HG03558 (cell line): ENCODE measurements around the gene TSC22D4.

ENCODE experiments used
- ATAC-seq: cut with Tn5 transposase; IDR thresholded peaks from one replicate; pipeline ENCODE4 v1.9.1; 2021; ENCODE audit warnings: moderate number of reproducible peaks; ENCODE audit not compliant: unreplicated experiment; ENCODE audit errors: extremely low read depth

TSC22D4 gene

GRCh38 chr7:100430493-100431285 lies 48.3 kb downstream of the TSC22D4 start:
- no peak for ATAC-seq

DNA sequence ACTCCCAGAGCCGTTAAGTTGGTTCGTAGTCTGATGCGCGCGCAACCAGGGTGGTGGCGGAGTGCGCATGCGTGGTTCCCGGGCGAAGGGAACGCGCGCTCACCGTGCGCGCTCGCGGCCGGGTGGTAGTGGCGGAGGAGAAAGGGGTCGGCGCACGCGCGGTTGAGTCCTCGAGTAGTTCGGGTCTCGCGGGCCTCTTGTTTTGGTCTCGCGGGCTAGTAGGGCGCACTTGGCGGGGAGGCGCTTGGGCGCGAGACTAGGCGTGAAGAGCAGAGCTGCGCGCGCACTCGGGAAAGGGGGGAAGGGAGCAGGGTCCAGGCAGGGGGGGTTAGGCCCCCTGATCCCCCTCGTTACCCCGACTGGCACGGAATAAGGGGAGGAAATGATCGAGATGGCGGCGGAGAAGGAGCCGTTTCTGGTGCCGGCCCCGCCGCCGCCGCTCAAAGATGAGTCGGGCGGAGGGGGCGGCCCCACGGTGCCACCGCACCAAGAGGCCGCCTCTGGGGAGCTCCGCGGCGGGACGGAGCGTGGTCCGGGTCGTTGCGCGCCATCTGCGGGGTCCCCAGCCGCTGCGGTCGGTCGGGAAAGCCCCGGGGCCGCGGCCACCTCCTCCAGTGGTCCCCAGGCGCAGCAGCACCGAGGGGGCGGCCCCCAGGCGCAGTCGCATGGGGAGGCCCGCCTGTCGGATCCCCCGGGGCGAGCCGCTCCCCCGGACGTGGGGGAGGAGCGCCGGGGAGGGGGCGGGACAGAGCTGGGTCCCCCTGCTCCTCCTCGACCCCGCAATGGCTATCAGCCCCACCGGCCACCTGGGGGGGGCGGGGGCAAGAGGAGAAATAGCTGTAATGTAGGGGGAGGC lies 49.1 kb downstream of the TSC22D4 start, which contains the start of gene MEPCE:
TSS of gene MEPCE (plus strand) at position 195 of the 856 bp plus-strand sequence. CDS start at position 383, 188 bp downstream.
- ATAC-seq: no peak

DNA sequence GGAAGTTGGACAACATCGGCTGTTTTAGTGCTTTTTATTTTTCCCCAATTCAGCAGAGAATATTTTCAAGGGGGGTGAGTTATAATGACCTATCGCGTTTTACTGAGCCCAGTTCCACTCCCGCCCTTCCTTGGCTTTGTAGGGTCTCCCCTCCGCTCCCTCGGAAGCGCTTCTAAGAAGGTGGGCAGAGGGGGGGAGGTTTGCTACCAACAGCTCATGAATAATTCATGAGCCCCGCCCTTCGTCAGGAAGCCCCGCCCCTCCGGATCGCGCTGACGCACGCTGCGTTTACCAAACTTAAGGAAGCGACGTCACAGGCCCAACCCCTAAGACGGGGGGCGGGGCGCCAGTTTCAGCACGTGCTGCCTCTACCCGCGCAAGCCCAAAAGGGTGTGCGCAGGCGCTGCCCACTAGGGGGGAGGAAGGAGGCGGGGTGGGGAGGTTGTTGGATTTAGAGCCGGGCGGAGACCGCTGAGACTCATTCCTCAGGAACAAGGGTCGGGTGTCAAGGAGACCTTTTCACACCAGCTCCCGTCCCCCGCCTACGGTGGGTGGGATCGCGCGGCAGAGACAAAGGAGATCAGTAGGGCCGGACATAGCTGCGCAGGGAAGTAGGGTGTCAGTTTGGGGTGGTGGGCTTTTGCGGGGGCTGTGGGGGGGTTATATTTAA lies 49.9 kb downstream of the TSC22D4 start:
- ATAC-seq: no peak

GRCh38 chr7:100428199-100428966 lies 50.6 kb downstream of the TSC22D4 start, which contains the start of gene ZCWPW1:
Gene ZCWPW1, minus strand, starts transcription at chr7:100428703. Its CDS starts 8,054 bp downstream, at chr7:100420649.
- ATAC-seq: peak; percentile 23

- ATAC-seq: no peak
These were observed 51.2 kb downstream of the TSC22D4 start for GRCh38 chr7:100427762-100428198.

DNA sequence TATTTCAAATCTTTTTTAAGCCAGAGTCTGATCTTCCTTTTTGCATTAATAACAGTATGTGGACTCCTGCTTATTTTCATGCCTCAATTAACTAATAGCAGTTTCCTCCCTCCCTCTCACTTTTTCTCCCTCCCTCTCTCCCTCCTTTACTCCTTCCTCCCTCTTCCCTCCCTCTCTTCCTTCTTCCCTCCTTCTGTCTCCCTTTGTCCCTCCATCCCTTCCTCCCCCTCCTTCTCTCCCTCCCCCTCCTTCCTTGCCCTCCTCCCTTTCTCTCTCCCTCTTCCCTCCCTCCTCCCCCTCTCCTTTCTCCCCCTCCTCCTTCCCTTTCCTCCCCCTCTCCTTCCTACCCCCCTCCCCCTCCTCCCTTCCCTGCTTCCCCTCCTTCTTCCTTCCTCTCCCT lies 52.5 kb downstream of the TSC22D4 start:
- ATAC-seq: no peak

DNA sequence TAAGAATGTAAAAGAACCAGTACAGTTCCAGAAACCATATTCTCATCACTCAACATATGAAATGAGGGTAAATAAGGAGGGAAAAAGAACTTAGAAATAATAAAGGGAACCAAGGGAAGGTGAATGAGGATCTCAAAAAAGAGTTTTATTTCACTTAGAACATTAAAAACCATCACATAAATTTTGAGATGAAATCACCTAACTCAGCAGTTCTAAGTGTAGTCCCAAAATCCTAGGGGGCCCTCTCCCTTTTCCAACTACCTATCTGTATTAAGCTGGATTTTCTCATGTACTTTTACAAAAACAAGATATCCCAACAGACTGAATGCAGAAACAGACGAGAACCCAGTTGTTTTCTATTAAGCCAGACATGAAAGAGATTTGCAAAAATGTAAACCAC lies 53.7 kb downstream of the TSC22D4 start:
- no peak for ATAC-seq

DNA sequence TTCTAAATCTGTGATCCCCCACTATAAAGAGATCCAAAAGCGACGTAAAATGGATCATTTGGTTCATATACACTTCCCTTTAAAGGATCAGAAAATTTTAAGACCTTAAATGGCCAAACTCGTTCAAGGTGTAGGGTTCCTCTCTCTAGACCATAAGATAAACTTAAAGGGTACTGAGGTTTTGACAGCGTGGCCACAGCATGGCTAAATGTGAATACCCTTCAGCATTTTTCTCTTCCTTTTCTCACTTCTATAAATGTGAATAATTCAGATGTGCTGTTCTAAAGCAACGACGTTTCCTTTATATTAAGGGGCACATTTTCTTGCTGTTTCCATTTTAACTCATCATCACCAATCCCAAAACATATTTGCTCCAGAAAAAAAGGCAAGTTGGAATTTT lies 55.7 kb downstream of the TSC22D4 start:
- no peak for ATAC-seq

GRCh38 chr7:100419660-100420226 lies 59.3 kb downstream of the TSC22D4 start:
- ATAC-seq: no peak

- no peak for ATAC-seq
These were observed 59.9 kb downstream of the TSC22D4 start for GRCh38 chr7:100418930-100419659.
